8988T (cell line): ENCODE data around the gene CHIC2.
"Not testable (repeated sequence)": the region's sequence is repeated elsewhere in the genome, so short reads cannot be mapped to it uniquely, and the experiment has no call there.

ENCODE experiments used
- DNase-seq: peaks from one replicate; pipeline ENCODE4 v3.0.0; 2011

Gene CHIC2

DNA sequence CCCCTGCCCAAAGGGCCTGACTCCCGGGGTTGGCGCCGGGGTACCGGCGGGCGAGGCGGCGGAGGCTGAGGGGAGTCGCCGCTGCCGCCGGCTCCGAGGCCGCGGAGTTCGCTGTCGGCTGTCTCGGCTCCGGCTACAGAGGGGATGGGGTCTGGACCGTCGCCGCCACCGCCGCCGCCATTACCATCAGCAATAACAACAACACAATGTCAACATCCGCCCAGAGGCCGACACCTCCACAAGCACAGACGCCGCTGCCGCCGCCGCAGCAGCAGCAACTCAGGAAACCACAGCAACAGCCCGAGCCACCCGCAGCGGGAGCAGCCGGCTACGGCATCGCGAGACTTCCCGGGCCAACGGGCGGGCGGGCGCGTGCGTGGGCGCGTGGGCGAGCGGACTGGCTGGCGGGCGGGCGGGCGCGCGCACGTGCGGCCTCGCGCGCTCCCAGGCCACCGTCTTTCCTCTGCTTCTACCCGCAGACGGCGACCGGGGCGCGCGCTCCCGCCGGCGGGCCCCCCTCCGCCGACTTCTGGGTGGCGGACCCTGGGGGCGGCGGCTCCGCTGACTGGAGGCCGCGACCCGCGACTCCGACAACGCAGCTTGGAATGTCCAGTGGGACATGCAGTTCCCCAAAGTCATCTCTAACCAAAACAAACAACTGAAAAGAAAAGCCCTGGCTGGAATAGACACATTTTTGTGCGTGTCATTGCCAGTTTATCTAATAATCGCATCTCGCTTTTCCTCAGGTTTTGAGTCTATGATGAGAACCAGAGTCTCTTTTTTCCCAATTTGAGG is at the start of gene CHIC2:
TSS of gene CHIC2 (minus strand) at position 289 of the 795 bp plus-strand sequence. CDS start 305 bp downstream, outside the sequence.
- DNase-seq, result peak; percentile 78

DNA sequence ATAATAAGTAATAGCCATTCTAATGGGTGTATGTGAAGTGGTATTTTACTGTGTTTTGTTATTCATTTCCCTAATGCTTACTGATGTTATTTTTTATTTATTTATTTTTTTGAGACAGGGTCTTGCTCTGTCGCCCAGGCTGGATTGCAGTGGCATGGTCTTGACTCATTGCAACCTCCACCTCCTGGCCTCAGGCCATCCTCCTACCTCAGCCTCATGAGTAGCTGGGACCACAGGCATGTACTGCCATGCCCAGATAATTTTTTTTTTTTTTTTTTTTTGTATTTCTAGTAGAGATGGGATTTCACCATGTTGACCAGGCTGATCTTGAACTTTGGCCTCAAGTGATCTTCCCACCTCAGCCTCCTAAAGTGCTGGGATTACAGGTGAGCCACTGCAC is 48.8 kb upstream of the CHIC2 start:
- not testable (repeated sequence) for DNase-seq

DNA sequence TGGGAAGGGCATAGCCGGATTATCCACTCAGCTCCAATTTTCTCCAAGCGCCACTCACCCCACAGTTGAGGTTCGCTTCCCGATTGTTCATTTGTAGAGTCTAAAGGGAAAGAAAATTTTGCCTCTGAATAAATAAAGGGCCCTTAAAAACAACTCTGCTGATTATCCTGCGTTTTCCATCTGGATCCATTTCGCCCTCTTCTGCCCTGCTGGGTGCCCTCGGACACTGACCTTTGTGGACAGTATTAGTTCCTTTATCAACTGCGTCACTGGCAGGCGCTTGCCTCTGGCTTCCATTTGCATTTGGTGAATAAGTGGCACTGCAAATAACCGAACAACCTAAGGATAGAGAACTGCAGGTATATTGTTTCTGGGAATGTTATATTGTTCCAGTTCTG is 45.6 kb upstream of the CHIC2 start:
- DNase-seq, result no peak

DNA sequence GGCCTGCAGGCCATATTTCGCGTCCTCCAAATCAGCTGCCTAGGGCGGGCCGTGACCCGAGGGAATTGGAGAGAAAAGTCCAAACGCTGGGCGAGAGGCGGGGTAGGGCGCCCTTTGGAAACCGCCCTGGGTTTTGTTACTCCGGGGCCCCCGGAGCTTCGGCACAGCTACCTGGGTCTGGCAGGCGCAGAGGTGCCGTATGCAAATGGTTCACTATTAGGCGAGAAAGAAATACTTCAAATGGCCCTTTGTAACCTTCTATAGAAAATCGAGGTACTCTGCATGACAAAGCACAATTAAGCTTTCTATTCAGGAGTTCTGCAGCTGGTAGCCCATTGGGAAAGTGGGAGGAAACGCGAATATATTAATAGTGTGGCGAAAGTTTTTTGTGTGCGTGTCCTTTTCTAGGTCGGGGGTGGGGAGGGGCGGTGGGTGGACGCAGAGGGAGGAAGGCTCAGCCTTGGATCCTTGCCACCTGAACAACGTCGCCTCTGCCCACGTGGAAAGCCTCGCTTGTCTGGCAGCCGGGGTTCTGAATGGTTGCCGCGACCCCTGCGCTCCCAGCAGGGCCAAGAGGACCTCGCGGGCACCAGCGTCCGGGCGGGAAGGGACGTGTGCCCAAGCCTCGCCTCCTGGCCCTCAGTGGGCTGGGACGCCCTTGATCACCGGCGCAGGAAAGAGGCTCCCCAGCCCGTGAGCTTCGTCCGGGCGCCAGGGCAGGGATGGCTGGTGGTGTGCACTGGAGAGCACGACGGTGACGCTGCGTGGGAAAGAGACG is 45.0 kb upstream of the CHIC2 start:
- no peak for DNase-seq

DNA sequence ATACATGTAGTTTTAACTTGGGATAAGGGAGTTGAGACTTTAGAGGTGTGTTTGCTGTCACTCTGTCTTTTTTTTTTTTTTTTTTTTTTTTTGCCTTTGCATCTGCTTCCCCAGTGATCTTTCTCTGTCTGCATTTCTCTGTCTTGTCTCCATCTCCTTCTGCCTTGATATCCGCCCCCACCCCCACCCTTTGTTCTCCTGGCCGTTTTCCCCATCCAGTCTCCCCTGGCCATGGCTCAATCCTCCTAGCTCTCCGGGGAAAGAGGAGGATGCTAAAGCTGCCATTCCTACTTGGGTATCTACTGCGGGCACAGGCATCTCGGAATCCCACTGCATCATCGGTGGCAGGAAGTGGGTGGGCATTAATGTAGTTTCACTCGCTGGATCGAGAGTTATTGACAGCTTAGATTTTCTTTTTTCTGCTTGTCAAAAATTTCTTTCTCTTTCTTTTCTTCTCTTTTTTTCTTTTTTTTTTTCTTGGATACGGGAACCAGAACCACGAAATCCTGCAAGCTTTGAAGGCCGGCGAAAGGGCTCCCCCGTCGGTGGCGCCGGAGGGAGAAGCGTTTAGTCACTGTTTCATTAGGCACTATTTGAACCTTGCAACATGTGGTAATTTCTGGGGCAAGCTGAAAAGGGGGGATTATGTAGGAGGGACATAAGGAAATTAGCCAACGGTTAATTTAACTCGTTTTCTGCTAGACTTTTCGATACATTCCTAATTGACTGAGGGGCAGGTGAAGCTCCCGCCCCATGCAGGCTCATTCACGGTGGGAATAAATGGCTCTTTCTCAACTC is 43.7 kb upstream of the CHIC2 start:
- DNase-seq, result no peak

DNA sequence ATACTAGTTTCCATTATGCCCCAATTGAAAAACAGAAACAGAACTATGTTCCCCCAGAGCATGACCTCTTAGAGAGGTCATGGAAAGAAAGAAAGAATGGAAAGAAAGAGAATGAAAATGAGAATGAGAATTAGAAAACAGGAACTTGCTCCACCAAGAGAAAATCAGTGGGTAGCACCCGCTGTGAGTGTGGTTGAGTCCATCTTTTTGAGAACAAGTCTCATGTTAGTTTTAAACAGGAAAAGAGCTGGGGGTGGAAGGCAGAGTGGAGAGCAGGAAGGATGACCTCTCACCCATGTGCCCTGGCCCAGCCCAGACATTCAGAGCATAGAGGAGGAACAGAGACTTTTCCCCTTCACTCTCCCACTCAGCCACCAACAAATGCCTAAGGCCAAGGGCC is 40.5 kb upstream of the CHIC2 start:
- no peak for DNase-seq

DNA sequence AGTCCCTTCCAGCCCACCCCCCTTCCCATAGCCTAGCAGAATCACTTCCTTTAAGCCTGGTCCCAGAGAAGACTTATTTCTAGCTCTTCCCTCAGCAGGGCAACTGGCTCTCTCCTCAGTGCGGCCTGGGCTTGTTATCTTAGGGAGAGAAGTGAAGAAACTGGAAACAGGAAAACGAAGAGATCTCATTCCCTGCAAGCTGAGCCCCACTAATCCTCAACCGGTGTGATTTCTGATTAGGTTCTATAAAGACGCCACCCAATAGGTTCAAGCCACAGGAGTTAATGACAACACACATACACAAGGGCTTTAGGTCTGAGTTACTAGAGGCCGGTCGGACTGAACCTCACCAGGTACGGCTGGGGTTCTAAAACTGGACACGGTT is 38.8 kb upstream of the CHIC2 start:
- no peak for DNase-seq

DNA sequence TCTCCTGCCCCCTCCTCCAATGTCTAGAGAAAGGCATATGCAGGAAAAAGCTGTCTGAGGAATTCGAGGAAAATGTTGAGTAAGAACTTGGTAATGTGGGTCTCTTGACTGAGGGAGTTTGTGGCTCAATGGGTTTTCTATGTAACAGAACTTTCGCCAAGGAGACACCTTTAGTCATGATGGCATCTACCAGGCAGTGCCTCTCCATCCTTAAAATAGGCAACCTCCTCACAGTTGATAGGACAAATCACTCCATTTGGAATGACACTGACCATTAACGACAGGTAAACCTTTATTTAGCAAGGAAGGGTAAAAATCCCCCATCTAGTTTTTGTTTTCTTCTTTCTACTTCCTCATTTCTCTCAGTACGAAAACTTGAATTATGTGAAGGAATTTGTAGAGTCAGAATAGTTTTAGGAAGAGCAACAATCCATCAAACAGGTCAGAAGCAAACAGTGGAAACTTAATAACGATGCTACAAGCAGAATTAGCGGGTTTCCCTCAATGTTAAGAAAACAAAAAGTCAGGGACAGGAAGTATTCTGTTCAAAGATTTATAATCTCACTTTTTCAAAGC is 38.2 kb upstream of the CHIC2 start:
- no peak for DNase-seq

DNA sequence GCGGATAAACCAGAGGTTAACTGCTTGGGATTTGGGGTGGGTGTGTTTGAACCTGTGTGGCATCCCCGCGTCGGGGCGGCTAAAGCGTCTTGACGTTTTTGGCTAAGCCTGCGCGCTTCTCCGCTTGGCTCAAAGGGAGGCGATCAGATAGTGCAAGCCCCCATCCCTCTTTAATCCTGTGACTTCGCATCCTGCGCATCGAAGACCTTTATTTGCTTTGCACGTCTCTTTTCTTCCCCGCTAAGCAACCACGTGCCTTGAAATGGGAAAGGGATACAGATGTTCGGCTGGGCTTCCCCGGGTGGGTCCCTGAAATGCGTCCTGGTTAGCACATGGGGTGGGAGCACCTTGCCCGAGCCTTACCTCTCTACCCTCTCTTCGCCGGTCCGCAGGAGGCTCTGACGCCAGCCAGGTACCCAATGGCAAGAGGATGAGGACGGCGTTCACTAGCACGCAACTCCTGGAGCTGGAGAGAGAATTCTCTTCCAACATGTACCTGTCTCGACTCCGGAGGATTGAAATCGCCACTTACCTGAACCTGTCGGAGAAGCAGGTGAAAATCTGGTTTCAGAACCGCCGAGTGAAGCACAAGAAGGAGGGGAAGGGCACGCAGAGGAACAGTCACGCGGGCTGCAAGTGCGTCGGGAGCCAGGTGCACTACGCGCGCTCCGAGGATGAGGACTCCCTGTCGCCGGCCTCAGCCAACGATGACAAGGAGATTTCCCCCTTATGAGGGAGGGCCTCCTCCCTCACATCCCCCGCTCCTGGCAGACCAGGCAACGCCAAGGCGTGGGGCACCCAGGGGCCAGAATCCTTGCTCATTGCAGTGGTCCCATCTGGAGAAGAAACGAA is 37.0 kb upstream of the CHIC2 start:
- DNase-seq, result no peak

DNA sequence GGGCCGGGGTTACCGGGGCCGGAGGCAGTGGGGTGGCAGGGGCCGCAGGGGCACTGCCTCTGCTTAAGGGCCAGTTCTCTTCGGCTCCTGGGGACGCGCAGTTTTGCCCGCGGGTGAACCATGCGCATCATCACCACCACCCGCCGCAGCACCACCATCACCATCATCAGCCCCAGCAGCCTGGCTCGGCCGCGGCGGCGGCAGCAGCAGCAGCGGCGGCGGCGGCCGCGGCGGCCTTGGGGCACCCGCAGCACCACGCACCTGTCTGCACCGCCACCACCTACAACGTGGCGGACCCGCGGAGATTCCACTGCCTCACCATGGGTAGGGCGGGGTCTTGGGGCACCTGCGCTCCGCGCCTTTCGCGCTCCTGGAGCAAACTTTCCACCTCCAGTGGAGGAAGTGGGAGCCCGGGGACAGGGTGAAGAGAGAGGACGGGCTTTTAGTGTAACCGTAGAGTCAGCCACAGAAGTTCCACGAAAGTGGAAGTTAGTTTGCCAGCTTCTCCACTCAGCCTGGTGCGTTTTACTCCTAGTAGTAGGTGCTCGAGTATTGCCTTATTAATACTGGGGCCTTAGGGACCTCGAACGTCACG is 36.3 kb upstream of the CHIC2 start:
- no peak for DNase-seq

DNA sequence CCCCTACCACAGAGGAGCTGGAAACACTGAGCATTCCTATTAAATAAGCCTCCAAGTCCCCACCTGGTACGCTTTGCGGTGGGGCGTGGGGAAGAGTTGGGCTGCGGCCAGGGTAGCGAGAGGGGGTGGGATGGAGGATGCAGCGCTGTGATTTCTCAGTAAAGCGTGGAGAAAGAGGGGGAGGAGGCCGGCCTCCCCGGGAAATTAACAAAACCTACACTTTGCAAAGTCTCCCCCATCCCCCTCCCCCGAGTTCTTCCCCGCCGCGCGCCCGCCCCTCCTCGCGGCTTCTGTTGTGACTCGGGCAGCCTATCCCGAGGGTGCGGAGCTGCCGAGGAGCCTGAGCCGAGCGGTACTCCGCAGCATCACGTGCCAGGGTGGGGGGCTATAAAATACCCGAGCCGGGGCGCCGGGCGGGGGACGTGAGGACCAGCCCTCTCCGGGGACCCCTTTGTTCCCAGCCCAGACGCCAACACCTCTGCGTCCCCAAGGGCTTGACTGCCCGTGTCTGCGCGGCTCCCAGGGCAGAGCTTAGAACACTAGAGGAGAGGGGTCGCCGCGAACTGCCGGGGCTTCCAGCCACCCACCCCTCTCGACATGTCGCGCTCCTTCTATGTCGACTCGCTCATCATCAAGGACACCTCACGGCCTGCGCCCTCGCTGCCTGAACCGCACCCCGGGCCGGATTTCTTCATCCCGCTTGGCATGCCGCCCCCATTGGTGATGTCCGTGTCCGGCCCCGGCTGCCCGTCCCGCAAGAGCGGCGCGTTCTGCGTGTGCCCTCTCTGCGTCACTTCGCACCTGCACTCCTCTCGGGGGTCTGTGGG is 35.6 kb upstream of the CHIC2 start, which contains the start of gene GSX2:
TSS of gene GSX2 (plus strand) at position 416 of the 827 bp plus-strand sequence. CDS start at position 598, 182 bp downstream.
- DNase-seq, result no peak

DNA sequence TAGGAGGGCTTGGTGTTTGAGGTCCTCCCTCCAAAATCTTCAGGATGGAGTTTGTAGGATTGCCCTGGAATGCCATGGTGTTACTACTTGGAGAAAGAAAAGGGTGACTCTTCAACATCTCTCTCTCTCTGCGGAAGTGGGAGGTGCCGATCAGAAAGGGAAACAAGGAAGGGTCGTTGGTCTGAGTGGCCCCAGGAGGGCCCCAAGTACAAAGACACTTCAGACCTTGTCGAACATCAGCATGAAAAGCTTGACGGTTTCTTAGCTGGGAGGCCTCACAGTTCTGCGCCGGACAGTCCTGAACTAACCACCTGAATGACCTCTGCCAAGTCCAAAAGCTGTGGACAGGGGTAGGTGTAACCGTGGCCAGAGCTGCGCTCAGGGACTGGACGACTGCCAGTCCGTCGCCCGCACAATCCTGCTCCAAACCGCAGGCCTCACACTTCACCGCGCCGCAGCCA is 34.9 kb upstream of the CHIC2 start:
- DNase-seq, result no peak

DNA sequence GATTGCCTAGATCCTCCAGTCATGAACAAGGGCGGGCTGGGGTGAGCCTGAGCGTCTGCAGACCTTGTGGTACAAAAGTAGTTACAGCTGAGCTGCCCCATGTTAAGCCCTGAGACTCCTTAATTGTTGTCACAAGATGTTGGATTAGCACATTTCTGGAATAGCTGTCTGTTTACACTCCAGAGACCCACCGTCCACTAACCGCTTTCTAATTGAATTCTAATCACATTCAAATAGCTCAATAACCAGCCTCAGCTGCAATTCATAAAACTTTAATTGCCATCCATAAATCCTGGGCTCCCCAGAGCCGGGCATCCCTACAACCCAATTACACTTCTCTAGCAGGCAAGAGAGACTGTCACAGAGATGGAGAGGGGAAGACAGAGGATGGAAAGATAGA is 34.0 kb upstream of the CHIC2 start:
- DNase-seq, result no peak

DNA sequence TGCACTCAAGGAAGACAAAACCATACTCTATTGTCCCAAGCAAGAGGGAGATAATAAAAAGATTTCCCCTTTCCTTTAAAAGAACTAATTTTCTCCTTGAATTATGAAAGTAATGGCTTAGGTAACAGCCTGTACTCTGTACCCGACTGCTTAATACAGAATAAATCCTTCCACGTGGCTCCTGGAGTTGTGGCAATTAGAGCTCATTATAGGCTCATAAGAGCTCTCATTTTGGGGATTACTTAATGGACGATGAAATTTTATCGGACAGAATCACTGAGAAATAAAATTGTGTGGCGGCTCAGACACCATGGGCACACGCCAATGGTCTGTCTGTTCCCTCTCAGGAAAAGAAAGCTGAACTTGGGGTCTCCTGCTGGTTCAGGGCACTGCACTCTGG is 32.7 kb upstream of the CHIC2 start:
- no peak for DNase-seq

DNA sequence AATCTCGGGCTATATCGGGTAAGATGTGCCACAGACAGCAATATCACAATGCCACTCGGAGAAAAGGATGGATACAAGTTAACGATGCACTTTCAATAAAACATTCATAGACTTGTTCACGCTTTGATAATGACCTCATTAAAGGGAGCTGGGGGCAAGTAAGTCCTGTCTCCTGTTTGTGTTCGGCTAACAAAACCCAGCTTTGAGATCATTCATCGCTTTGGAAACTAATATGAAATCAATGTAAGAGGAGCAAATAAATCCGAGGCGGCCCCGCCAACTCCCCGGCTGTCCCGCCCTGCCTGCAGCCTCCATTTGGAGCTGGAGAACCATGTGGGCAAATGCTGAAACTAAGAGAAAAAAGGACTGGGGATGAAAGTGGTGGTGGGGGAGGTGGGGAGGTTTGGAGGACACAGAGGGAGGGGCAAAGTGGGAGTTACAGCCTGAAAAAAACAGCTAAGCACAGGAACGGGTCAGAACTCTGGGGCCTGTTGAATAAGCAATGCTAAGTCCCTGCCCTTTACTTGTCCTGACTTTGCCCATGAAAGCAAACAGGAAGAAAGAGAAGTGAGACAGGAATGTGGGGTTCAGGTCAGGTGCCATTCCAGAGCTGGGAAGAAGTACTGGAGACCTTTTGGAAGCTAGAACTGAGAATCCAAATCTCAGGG is 32.0 kb upstream of the CHIC2 start:
- DNase-seq, result no peak

DNA sequence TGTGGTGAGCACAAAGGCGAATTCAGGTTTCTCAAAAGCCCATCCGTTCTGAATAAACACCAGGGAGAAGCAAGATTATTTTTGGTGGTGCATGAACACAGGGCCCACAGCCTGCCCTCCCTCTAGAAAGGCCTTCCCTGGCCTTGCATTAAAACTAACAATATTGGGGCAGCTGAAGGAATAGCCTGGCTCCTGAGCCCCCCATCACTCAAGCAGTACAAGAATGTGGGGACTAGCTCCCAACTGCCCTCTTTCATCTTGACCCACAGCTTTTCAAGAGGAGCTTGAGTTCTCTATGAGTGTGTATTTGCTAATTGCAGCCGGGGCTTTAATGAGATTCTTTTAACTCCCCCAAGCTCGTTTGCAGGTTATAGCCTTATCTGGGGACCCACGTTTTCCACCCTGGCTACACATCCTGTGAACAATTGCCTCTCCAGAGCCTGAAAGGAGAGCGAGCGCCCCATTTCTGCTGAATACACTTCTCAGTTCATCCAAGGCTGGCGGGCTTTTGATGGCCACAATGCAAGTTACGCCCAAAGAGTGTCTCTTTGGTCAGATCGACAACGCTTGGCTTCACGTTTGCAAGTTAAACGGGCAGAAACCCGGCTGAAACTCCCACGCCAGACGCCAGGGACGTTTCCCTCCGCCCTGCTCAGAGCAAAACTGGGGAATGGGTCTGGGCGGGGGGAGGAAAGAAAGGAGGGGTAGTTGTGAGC is 30.9 kb upstream of the CHIC2 start:
- no peak for DNase-seq

DNA sequence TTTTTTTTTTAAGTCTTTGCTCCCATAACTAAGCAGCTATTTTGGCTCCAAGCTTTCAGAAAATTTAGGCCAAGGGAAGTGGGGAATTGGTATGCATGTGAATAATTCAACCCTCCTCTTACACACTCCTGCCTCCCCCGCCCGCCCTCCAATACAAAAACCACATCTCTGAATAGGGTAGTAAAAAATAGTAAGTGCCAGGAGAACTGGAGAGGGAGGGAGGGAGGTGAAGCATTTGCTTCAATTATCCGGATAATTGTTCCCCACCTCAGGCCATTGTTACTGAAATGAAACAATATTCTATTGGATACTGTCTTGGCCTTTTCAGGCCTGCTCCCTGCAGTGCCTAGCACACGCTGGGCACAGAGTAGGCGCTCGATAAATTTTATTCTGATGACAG is 30.0 kb upstream of the CHIC2 start:
- DNase-seq, result no peak

DNA sequence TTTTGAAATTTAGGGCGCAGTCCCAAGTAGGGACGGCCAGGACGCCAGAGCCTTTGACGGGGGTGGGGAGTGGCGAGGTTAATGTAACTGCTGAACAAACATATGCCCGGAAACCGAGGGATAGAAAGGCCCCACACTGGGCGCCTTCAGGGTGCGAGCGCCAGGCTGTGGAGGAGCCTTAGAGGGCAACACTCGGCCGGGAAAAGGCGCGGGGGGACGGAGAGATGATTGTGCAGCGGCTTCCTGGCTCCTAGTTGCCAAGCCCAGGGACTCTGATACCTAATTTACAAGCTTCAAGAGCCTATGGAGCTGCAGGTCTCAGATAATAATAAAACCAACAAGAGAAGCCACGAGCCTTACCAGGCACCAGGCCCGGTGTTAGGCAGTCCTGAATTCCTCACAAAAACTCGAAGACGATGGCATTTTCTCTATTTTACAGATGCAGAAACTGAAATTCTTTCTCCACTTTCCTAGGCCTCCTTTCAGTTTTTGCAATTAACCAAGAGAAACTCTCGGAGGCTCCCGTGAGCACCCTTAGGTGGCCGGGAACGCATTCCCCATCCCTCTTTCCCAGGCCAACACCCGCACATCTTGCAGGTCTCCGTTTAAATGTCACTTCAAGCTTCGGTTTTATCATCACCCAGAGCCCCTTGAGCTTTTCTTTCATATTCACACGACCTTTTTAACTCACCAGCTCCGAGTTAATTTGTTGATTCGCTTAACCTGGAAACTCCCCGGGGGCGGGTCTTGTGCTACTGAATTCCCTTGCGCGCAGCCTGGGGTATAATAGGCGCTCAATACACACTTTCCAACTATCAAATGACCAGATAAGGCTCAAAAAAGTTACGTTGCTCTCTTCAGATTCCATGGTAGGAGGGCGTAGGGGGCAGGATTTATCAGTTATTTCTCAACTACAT is 29.2 kb upstream of the CHIC2 start:
- DNase-seq, result no peak
